ENCODE data around the gene TM4SF4. TPM values are rescaled to one million over a fixed set of nuclear protein-coding genes. Genes with fewer than 3 reads are reported as not detected.

The TM4SF4 gene
- total and polyA plus RNA-seq, 2 experiments from 2014 or later: 0.46 TPM; not detected in 1

- Histone ChIP-seq H3K4me1 (ENCODE audit: low read depth) (no peaks in the 10 kb centered on the region), H3K4me3 (no peak overlapping the region), H3K9me3 (ENCODE audit: low read depth) (no peaks in the 10 kb centered on the region), H3K27me3 (no peaks in the 10 kb centered on the region), H3K36me3 (peaks cover 15% of the 10 kb centered on the region), H3K27ac (peak overlapping the region; percentile 41)
- DNase-seq (ENCODE audit: low read depth in 1 of 2, low spot score in 1 of 2): peak; percentile 24 to 49
- peak; percentile 32 for TF ChIP-seq CTCF (IDR thresholded peaks at IDR 0.05; ENCODE audit: low read depth, low read length)
These were observed 53.2 kb downstream of the TM4SF4 start for GRCh38 chr3:149527531-149528339.

GRCh38 chr3:149528340-149528650 lies 53.8 kb downstream of the TM4SF4 start:
- peak overlapping the region; percentile 41 for H3K27ac ChIP-seq
- DNase-seq (ENCODE audit: low read depth in 1 of 2, low spot score in 1 of 2): no peak
- H3K4me1 ChIP-seq (ENCODE audit: low read depth): peaks cover 4% of the 10 kb centered on the region
- peaks cover 15% of the 10 kb centered on the region for H3K36me3 ChIP-seq
- TF ChIP-seq CTCF (IDR thresholded peaks at IDR 0.05; ENCODE audit: low read depth, low read length): no peak
- H3K4me3 ChIP-seq: no peak overlapping the region
- H3K27me3 ChIP-seq: no peaks in the 10 kb centered on the region
- H3K9me3 ChIP-seq (ENCODE audit: low read depth): no peaks in the 10 kb centered on the region

- TF ChIP-seq CTCF (IDR thresholded peaks at IDR 0.05; ENCODE audit: low read depth, low read length): no peak
- no peaks in the 10 kb centered on the region for H3K9me3 ChIP-seq (ENCODE audit: low read depth)
- H3K4me1 ChIP-seq (ENCODE audit: low read depth): peaks cover 9% of the 10 kb centered on the region
- H3K36me3 ChIP-seq: peaks cover 7% of the 10 kb centered on the region
- H3K27ac ChIP-seq: no peak overlapping the region
- no peak overlapping the region for H3K4me3 ChIP-seq
- no peak for DNase-seq (ENCODE audit: low read depth in 1 of 2, low spot score in 1 of 2)
- no peaks in the 10 kb centered on the region for H3K27me3 ChIP-seq
These were observed 54.6 kb downstream of the TM4SF4 start for GRCh38 chr3:149529099-149529498.

GRCh38 chr3:149532489-149533180 lies 58.1 kb downstream of the TM4SF4 start:
- no peak for TF ChIP-seq CTCF (IDR thresholded peaks at IDR 0.05; ENCODE audit: low read depth, low read length)
- H3K4me3 ChIP-seq: no peak overlapping the region
- no peaks in the 10 kb centered on the region for H3K9me3 ChIP-seq (ENCODE audit: low read depth)
- H3K36me3 ChIP-seq: no peaks in the 10 kb centered on the region
- peak overlapping the region; percentile 21 for H3K27ac ChIP-seq
- no peak for DNase-seq (ENCODE audit: low read depth in 1 of 2, low spot score in 1 of 2)
- no peaks in the 10 kb centered on the region for H3K27me3 ChIP-seq
- H3K4me1 ChIP-seq (ENCODE audit: low read depth): peaks cover 42% of the 10 kb centered on the region

GRCh38 chr3:149534082-149534481 lies 59.6 kb downstream of the TM4SF4 start:
- Histone ChIP-seq H3K4me3 (no peak overlapping the region), H3K4me1 (ENCODE audit: low read depth) (peaks cover 51% of the 10 kb centered on the region), H3K27ac (peak overlapping the region; percentile 70), H3K27me3 (no peaks in the 10 kb centered on the region), H3K36me3 (no peaks in the 10 kb centered on the region), H3K9me3 (ENCODE audit: low read depth) (no peaks in the 10 kb centered on the region)
- DNase-seq (ENCODE audit: low read depth in 1 of 2, low spot score in 1 of 2): no peak
- no peak for TF ChIP-seq CTCF (IDR thresholded peaks at IDR 0.05; ENCODE audit: low read depth, low read length)

All from cardiac muscle cell (in vitro differentiated cells and primary cell).